Measurements from ENCODE around the gene CRY1. TPM values are rescaled to one million over a fixed set of nuclear protein-coding genes. Genes with fewer than 3 reads are reported as not detected.
"Not testable (repeated sequence)": the region's sequence is repeated elsewhere in the genome, so short reads cannot be mapped to it uniquely, and the experiment has no call there.

CRY1 gene
- polyA plus RNA-seq, 1 of the 3 experiments (the other 2 are of a cell fraction) = 4.9 TPM

DNA sequence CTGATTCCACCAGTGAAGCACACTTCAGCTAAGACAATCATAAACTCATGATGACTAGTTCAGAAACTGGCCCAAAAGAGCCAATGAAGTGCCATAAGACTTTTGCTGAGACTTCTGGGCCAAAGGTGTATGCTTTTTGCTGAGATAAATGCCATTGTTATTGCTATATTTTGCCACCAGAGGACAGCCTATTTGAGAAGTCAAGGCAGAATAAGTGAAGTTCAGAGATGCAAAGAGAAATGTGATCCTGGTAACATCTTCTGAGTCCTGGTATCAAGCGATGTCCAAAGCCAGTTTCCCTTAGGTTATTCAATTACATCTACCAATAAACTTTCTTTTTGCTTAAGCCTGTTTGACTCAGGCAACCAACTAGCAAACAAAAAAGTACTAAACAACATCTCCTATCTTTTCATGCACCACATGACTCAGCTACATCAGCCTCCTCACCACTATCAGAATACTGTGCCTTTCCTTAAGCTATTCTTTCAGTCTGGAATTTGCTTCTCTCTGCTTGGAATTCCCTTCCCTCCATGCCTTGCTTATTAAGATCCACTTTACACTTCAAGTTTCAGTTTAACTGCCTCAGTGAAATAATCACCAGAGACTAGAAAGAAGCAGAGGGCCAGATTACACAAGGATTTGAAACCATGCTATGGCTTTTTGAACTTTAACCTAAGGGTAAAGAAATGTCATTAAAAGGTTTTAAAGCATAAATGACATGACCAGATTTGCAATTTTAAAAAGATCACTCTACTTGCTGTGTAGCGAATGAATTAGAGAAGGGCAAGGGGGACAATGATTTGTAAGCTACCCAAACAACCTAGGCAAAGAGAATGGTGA, 14.0 kb downstream of the CRY1 start (continued):
- no peak for TF ChIP-seq RXRA (IDR thresholded peaks at IDR 0.05; ENCODE audit: borderline replicate concordance, low read depth)
- no peak for TF ChIP-seq NRF1 (IDR thresholded peaks at IDR 0.05; ENCODE audit: low read depth, low read length)
- no peak for TF ChIP-seq SIN3A (IDR thresholded peaks at IDR 0.05; ENCODE audit: borderline replicate concordance, low read depth, low read length)

- peaks cover 20% of the 10 kb centered on the region; the same call in 1 of the 2 replicates for H3K79me2 ChIP-seq (ENCODE audit: insufficient read depth)
- H4K20me1 ChIP-seq (ENCODE audit: insufficient read depth); H3K36me3 ChIP-seq (replicated peaks in 1 of 2; ENCODE audit: control insufficient read depth in 1 of 2, insufficient read depth in 2 of 2, low read length in 1 of 2); H3K9ac ChIP-seq; H3F3A ChIP-seq (replicated peaks; ENCODE audit: insufficient read depth); H3K27me3 ChIP-seq (ENCODE audit: insufficient read depth); POLR2A ChIA-PET; H3K27ac ChIP-seq (ENCODE audit: low read depth in 2 of 2, low read length in 1 of 2); H3K4me2 ChIP-seq; H3K9me3 ChIP-seq; H3K4me3 ChIP-seq (ENCODE audit: low read depth in 2 of 2, low read length in 1 of 2); H2AFZ ChIP-seq (ENCODE audit: low read depth); H3K9me2 ChIP-seq; H3K4me1 ChIP-seq (ENCODE audit: control insufficient read depth in 1 of 2, insufficient read depth in 2 of 2, low read depth in 1 of 2, low read length in 1 of 2); DNase-seq: not testable (repeated sequence)
- 89% methylated on average over 5 of the region's 5 CpGs for WGBS (ENCODE audit: low lambda C conversion rate)
- CTCF ChIA-PET = interaction anchor here (1.1 to 1.5 kb wide), 3 partner anchors 10 to 154 kb away, joined by 3 to 4 read pairs (median 4); no protein-coding TSS in a partner anchor
Measured at GRCh38 chr12:107073266-107073665, 20.1 kb downstream of the CRY1 start.

- no peak overlapping the region for H3K9ac ChIP-seq
- 0 out of 2 replicates have a peak, but pooled peaks cover 4% of the 10 kb centered on the region for H3K79me2 ChIP-seq (ENCODE audit: insufficient read depth)
- H3K4me3 ChIP-seq (ENCODE audit: low read depth in 2 of 2, low read length in 1 of 2) = no peak overlapping the region
- no peaks in the 10 kb centered on the region for H4K20me1 ChIP-seq (ENCODE audit: insufficient read depth)
- no peak for DNase-seq
- H3K4me2 ChIP-seq = no peak overlapping the region
- H3K27ac ChIP-seq (ENCODE audit: low read depth in 2 of 2, low read length in 1 of 2) = no peak overlapping the region
- no peaks in the 10 kb centered on the region for H3K36me3 ChIP-seq (replicated peaks in 1 of 2; ENCODE audit: control insufficient read depth in 1 of 2, insufficient read depth in 2 of 2, low read length in 1 of 2)
- H3K27me3 ChIP-seq (ENCODE audit: insufficient read depth) = no peaks in the 10 kb centered on the region
- ChIA-PET POLR2A (no interaction called here), CTCF (interaction anchor here (1.6 kb wide), 1 partner anchor 13 kb away, joined by 3 read pairs; no protein-coding TSS in a partner anchor)
- no peaks in the 10 kb centered on the region for H3K9me3 ChIP-seq
- H3F3A ChIP-seq (replicated peaks; ENCODE audit: insufficient read depth) = no peaks in the 10 kb centered on the region
- H2AFZ ChIP-seq (ENCODE audit: low read depth) = no peak overlapping the region
- WGBS (ENCODE audit: low lambda C conversion rate) = 89% methylated on average over 4 of the region's 4 CpGs
- H3K4me1 ChIP-seq (ENCODE audit: control insufficient read depth in 1 of 2, insufficient read depth in 2 of 2, low read depth in 1 of 2, low read length in 1 of 2) = no peaks in the 10 kb centered on the region
- H3K9me2 ChIP-seq = no peaks in the 10 kb centered on the region
- TF ChIP-seq FOXM1 (IDR thresholded peaks at IDR 0.05; ENCODE audit: low read depth) = no peak
- TF ChIP-seq, protein P1, sequence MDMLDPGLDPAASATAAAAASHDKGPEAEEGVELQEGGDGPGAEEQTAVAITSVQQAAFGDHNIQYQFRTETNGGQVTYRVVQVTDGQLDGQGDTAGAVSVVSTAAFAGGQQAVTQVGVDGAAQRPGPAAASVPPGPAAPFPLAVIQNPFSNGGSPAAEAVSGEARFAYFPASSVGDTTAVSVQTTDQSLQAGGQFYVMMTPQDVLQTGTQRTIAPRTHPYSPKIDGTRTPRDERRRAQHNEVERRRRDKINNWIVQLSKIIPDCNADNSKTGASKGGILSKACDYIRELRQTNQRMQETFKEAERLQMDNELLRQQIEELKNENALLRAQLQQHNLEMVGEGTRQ (IDR thresholded peaks at IDR 0.05; ENCODE audit: borderline replicate concordance, low read depth, low read length) = no peak
- TF ChIP-seq RAD21 (IDR thresholded peaks at IDR 0.05; ENCODE audit: low read length) = no peak
- TF ChIP-seq POLR2AphosphoS5 (IDR thresholded peaks at IDR 0.05; ENCODE audit: low read depth, low read length) = no peak
- no peak for TF ChIP-seq RFX5 (IDR thresholded peaks at IDR 0.05; ENCODE audit: low read length)
- TF ChIP-seq, protein P2, sequence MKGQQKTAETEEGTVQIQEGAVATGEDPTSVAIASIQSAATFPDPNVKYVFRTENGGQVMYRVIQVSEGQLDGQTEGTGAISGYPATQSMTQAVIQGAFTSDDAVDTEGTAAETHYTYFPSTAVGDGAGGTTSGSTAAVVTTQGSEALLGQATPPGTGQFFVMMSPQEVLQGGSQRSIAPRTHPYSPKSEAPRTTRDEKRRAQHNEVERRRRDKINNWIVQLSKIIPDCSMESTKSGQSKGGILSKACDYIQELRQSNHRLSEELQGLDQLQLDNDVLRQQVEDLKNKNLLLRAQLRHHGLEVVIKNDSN (IDR thresholded peaks at IDR 0.05; ENCODE audit: borderline replicate concordance, low read depth) = no peak
- TF ChIP-seq YY1 (IDR thresholded peaks at IDR 0.05; ENCODE audit: low read depth) = no peak
- no peak for TF ChIP-seq SIN3A (IDR thresholded peaks at IDR 0.05; ENCODE audit: borderline replicate concordance, low read depth, low read length)
- TF ChIP-seq ELF1 (IDR thresholded peaks at IDR 0.05) = no peak
- TF ChIP-seq CTCF (IDR thresholded peaks at IDR 0.05) = no peak
- no peak for TF ChIP-seq TEAD4 (IDR thresholded peaks at IDR 0.05; ENCODE audit: borderline replicate concordance, insufficient read depth)
- no peak for TF ChIP-seq GATA2 (CRISPR knock-in tag; IDR thresholded peaks at IDR 0.05)
- no peak for TF ChIP-seq PBX3 (IDR thresholded peaks at IDR 0.05)
- TF ChIP-seq RCOR1 (IDR thresholded peaks at IDR 0.05; ENCODE audit: low read length) = no peak
- TF ChIP-seq, protein P3, sequence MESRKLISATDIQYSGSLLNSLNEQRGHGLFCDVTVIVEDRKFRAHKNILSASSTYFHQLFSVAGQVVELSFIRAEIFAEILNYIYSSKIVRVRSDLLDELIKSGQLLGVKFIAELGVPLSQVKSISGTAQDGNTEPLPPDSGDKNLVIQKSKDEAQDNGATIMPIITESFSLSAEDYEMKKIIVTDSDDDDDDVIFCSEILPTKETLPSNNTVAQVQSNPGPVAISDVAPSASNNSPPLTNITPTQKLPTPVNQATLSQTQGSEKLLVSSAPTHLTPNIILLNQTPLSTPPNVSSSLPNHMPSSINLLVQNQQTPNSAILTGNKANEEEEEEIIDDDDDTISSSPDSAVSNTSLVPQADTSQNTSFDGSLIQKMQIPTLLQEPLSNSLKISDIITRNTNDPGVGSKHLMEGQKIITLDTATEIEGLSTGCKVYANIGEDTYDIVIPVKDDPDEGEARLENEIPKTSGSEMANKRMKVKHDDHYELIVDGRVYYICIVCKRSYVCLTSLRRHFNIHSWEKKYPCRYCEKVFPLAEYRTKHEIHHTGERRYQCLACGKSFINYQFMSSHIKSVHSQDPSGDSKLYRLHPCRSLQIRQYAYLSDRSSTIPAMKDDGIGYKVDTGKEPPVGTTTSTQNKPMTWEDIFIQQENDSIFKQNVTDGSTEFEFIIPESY (IDR thresholded peaks at IDR 0.05; ENCODE audit: borderline replicate concordance, low read depth) = no peak
Measured at GRCh38 chr12:107066691-107067090, 26.7 kb downstream of the CRY1 start.
